GM12872 (cell line): ENCODE data around the gene VCAN.

Experiments
- TF ChIP-seq, protein P1 (sequence below): IDR thresholded peaks from 3 replicates; pipeline ENCODE4 v1.5.1; 2011; ENCODE audit warnings: low read depth, mild to moderate bottlenecking, low read length, moderate library complexity; ENCODE audit not compliant: insufficient read depth

The VCAN gene

DNA sequence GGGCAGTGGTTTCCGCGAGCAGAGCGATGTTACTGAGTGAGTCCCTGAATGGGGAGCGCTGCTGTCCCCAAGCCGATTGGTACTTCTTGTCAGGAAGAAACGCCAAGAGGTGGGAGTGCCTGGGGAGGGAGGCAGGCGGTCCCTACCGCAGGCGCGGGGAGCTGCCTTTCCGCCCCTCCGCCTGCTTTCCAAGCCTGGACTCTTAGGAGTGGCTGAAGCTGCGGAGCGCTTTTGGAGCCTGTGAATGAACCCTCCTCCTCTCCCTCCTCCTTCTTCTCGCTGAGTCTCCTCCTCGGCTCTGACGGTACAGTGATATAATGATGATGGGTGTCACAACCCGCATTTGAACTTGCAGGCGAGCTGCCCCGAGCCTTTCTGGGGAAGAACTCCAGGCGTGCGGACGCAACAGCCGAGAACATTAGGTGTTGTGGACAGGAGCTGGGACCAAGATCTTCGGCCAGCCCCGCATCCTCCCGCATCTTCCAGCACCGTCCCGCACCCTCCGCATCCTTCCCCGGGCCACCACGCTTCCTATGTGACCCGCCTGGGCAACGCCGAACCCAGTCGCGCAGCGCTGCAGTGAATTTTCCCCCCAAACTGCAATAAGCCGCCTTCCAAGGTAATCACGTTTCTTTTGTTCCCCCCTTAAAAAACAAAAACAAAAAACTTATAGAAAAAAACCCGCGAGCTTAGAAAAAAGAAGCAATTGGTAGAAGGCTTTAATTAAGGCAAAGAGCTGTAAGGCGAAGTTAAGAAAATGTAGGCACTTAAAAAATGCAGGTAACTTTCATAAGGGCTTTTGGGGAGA lies at the start of gene VCAN:
Gene VCAN, plus strand, starts transcription at position 340 of the 808 bp plus-strand sequence. CDS start 11,775 bp downstream, outside the sequence.
- TF ChIP-seq, protein P1, sequence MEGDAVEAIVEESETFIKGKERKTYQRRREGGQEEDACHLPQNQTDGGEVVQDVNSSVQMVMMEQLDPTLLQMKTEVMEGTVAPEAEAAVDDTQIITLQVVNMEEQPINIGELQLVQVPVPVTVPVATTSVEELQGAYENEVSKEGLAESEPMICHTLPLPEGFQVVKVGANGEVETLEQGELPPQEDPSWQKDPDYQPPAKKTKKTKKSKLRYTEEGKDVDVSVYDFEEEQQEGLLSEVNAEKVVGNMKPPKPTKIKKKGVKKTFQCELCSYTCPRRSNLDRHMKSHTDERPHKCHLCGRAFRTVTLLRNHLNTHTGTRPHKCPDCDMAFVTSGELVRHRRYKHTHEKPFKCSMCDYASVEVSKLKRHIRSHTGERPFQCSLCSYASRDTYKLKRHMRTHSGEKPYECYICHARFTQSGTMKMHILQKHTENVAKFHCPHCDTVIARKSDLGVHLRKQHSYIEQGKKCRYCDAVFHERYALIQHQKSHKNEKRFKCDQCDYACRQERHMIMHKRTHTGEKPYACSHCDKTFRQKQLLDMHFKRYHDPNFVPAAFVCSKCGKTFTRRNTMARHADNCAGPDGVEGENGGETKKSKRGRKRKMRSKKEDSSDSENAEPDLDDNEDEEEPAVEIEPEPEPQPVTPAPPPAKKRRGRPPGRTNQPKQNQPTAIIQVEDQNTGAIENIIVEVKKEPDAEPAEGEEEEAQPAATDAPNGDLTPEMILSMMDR, result no peak

DNA sequence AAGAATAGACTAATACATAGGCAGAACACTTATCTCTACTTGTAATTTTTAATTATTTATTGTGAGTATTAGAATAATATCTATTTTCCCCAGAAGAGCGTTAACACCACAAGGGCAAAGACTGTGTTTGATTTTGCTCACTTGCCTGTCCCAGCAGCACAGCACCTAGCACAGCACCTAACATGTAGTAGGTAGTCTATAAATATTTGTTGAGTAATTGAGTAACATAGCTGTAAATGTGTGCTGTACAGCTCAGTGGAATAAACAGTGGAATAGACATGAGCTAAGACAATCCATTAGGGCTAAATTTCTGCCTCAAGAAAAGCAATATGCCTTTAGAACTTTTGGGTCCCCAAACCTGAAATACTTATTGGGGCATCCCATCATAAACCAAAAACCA lies 49.3 kb upstream of the VCAN start:
- TF ChIP-seq, protein P1, result no peak

DNA sequence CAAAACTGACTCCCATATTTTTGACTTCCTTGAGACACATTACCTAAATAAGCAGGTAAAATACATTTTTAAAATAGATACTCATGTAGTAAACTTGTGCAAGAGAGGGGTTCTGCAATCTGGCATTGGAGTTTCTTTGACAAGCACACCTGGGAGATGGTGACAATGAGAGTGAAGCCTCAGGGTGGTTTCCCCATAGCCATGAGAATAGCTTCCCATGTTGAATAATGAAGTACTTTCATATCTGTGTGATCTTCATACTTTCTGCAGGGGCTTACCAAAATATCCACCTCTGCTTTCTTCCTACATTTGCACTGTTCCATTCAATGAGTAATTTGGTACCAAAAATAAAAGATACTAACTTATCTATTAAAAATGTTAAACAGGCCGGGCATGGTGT lies 44.7 kb upstream of the VCAN start:
- TF ChIP-seq, protein P1, result no peak

DNA sequence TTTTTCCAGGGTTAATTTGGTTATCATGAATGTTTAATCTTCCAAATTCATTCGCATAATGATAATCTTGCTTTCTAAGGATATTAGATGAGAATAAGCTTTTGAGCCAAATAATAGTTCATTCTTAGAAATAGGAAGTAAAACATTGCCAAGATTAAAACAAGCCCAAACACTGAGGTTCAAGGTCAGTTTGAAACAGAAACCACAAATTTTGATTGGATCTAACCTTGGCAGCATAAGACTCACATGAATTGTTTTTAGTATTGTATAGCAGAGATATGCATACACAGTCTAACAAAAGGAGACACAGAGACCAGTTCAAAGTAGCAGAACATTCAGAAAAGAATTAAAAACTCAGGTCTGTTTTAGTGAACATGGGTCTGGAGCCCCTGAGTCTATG lies 43.4 kb upstream of the VCAN start:
- TF ChIP-seq, protein P1, result no peak

DNA sequence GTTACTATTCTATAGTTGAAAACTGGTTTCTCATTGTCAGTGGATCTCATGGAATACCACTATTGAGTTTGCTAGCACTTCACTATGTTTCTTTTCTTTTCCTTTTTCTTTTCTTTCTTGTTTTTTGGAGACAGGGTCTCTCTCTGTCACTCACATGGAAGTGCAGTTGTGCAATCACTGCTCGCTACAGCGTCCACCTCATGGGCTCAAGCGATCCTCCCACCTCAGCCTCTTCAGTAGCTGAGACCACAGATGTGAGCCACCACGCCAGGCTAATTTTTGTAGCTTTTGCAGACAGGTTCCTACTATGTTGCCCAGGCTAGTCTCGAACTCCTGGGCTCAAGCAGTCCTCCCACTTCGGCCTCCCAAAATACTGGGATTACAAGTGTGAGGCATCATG lies 42.7 kb upstream of the VCAN start:
- TF ChIP-seq, protein P1, result no peak

DNA sequence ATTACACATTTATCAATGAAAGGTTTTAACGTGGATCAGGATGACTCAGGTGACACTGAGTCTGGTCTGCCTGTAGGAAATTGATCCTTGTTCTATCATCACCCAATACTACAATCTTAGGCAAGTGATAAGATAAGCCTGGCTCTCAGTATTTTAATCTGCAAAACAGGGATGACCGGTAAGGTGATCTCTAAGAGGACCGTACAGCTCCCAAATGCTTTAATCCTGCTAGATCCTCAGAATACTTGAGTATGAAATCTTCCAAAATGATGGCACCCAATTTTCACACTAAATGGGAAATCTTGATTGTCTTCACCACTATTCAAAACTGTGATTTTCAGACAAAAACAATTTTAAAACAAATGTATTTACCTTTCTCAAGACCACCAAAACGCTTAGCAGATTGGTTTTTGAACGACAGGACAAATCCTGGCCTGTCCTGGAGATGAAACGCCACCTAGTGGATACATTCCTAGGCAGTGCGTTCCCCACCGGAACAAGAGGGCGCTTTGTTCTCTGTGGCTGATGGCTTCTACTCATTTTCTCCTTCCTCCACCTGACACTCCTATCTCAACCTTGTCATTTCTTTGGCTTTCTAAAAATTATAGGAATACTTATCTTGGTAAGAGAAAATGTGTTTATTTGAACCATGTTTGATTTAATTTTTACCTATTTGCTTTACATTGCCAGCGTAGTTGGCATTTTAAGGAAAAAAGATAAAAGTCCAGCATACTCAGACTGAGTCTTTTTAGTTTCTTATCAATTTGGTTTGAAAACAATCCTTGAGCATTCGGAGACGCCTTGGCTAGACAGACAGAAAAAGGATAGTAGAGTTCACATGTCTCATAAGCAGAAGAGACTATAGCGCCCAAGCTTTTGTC lies 41.2 kb upstream of the VCAN start:
- TF ChIP-seq, protein P1, result peak; percentile 87

DNA sequence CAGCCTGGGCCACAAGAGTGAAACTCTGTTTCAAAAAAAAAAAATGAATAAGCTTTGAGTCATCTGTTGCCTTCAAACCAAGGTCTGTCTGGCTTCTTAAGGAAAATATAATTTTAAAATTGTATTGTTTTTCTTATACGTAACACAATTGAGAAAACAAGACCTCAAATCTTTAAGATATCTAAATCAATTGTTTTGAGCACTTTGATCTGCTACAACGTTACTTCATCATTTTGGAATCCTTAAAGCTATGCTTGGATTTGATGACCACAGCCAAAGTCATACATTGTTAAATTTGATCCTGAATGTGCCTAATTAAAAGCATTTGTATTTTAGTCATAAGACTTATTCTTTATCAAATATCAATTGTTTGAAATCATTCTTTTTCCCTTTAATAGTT lies 37.7 kb upstream of the VCAN start:
- TF ChIP-seq, protein P1, result no peak
